Measurements from ENCODE around the gene KAT6B.

GRCh38 chr10:74906611-74907198 is 80.3 kb downstream of the KAT6B start:
- TF ChIP-seq POLR2AphosphoS5 (IDR thresholded peaks at IDR 0.05): no peak
- no peak for TF ChIP-seq CTCF (IDR thresholded peaks at IDR 0.05)
- TF ChIP-seq POLR2A (IDR thresholded peaks at IDR 0.05): no peak

All from prostate gland (tissue), 2 donors.